Measurements from ENCODE around the gene OSCP1. TPM values are rescaled to one million over a fixed set of nuclear protein-coding genes. Genes with fewer than 3 reads are reported as not detected.
A peak's percentile ranks its signal among the peaks of the same experiment; 100 is the strongest.

OSCP1 gene
- total and polyA plus RNA-seq, 2 experiments from 2014 or later: 2.2 to 2.6 TPM

DNA sequence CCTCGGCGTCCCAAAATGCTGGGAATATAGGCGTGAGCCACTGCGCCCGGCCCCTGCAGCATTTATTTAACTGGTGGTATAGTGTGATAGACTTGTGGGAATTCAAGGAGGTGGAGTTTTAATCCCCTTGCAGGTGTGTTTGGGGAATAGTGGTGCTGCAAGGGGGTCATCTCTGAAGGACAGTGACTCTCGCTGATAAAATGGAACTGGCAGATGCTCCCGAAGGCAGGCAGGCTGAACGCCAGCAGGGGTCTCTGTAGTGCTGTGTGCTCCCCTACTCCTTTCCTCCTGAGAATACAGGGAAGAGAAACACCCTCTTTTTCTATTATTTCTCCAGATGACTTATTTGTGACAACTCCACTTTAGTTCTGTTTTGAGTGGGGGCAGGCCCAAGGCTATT, 4.0 kb downstream of the OSCP1 start:
- Mint-ChIP-seq H3K27ac (0 out of 2 replicates have a peak overlapping the region, but pooled peaks have one; percentile 3), H3K36me3 (ENCODE audit: low read depth) (no peaks in the 10 kb centered on the region; the same call in 2 of the 3 replicates), H3K27me3 (ENCODE audit: insufficient read depth, low read depth, poor library complexity) (peaks cover 9% of the 10 kb centered on the region), H3K4me3 (no peak overlapping the region), H3K9me3 (no peaks in the 10 kb centered on the region), H3K4me1 (peaks cover 13% of the 10 kb centered on the region)
- Histone ChIP-seq H4K20me1 (replicated peaks; ENCODE audit: insufficient read depth) (no peaks in the 10 kb centered on the region), H2AFZ (no peak overlapping the region; the same call in 1 of the 2 replicates), H3K36me3 (ENCODE audit: insufficient read depth) (no peaks in the 10 kb centered on the region), H3K4me1 (ENCODE audit: insufficient read depth) (peaks cover under 1% of the 10 kb centered on the region; the same call in 1 of the 2 replicates), H3K9me2 (ENCODE audit: insufficient read depth) (no peaks in the 10 kb centered on the region), H3K27ac (ENCODE audit: low read depth) (no peak overlapping the region), H3K79me2 (replicated peaks; ENCODE audit: insufficient read depth) (no peaks in the 10 kb centered on the region), H3K4me2 (no peak overlapping the region), H3K27me3 (ENCODE audit: insufficient read depth) (no peaks in the 10 kb centered on the region), H3F3A (replicated peaks; ENCODE audit: low read depth) (no peaks in the 10 kb centered on the region), H3K4me3 (no peak overlapping the region)
- DNase-seq (ENCODE audit: low spot score): peak; percentile 86
- TF ChIP-seq NANOG (IDR thresholded peaks at IDR 0.05; ENCODE audit: borderline replicate concordance): no peak
- TF ChIP-seq, protein P1, sequence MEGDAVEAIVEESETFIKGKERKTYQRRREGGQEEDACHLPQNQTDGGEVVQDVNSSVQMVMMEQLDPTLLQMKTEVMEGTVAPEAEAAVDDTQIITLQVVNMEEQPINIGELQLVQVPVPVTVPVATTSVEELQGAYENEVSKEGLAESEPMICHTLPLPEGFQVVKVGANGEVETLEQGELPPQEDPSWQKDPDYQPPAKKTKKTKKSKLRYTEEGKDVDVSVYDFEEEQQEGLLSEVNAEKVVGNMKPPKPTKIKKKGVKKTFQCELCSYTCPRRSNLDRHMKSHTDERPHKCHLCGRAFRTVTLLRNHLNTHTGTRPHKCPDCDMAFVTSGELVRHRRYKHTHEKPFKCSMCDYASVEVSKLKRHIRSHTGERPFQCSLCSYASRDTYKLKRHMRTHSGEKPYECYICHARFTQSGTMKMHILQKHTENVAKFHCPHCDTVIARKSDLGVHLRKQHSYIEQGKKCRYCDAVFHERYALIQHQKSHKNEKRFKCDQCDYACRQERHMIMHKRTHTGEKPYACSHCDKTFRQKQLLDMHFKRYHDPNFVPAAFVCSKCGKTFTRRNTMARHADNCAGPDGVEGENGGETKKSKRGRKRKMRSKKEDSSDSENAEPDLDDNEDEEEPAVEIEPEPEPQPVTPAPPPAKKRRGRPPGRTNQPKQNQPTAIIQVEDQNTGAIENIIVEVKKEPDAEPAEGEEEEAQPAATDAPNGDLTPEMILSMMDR (conservative IDR thresholded peaks at IDR 0.05; ENCODE audit: low read depth in 2 of 2): peak; percentile 73 to 86
- peak; percentile 38 for ATAC-seq

DNA sequence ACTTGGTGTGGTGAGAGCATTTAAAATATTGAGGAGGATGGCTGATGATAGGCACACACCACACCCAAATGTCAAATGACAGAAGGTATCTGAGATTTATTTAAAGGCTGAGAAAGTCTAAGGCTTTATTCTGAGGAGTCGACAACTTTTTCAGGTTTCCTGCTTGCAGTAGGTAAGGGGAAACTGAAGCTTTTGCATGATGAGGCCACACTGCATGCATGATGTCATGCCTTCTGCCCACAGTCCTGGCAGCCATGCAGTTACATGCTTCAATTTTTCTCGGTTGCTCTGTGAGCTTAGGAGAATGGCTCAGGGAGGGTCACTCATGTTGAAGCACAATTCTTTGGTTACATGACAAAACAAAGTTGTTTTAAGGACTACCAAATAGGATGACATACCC, 7.0 kb downstream of the OSCP1 start:
- Mint-ChIP-seq H3K27me3 (ENCODE audit: insufficient read depth, low read depth, poor library complexity) (peaks cover 4% of the 10 kb centered on the region), H3K4me1 (peaks cover 22% of the 10 kb centered on the region; the same call in 2 of the 3 replicates), H3K4me3 (no peak overlapping the region), H3K27ac (no peak overlapping the region), H3K9me3 (no peaks in the 10 kb centered on the region), H3K36me3 (ENCODE audit: low read depth) (no peaks in the 10 kb centered on the region)
- H3K4me3 ChIP-seq: no peak overlapping the region
- H3K4me1 ChIP-seq (ENCODE audit: insufficient read depth): peaks cover 14% of the 10 kb centered on the region
- no peaks in the 10 kb centered on the region for H3F3A ChIP-seq (replicated peaks; ENCODE audit: low read depth)
- no peak overlapping the region for H3K27ac ChIP-seq (ENCODE audit: low read depth)
- DNase-seq (ENCODE audit: low spot score) (no peak), ATAC-seq (no peak)
- no peaks in the 10 kb centered on the region for H3K27me3 ChIP-seq (ENCODE audit: insufficient read depth)
- no peak overlapping the region for H3K4me2 ChIP-seq
- no peaks in the 10 kb centered on the region for H3K79me2 ChIP-seq (replicated peaks; ENCODE audit: insufficient read depth)
- no peak overlapping the region for H2AFZ ChIP-seq
- H3K36me3 ChIP-seq (ENCODE audit: insufficient read depth): no peaks in the 10 kb centered on the region
- H4K20me1 ChIP-seq (replicated peaks; ENCODE audit: insufficient read depth): no peaks in the 10 kb centered on the region
- no peaks in the 10 kb centered on the region for H3K9me2 ChIP-seq (ENCODE audit: insufficient read depth)
- TF ChIP-seq, protein P2, sequence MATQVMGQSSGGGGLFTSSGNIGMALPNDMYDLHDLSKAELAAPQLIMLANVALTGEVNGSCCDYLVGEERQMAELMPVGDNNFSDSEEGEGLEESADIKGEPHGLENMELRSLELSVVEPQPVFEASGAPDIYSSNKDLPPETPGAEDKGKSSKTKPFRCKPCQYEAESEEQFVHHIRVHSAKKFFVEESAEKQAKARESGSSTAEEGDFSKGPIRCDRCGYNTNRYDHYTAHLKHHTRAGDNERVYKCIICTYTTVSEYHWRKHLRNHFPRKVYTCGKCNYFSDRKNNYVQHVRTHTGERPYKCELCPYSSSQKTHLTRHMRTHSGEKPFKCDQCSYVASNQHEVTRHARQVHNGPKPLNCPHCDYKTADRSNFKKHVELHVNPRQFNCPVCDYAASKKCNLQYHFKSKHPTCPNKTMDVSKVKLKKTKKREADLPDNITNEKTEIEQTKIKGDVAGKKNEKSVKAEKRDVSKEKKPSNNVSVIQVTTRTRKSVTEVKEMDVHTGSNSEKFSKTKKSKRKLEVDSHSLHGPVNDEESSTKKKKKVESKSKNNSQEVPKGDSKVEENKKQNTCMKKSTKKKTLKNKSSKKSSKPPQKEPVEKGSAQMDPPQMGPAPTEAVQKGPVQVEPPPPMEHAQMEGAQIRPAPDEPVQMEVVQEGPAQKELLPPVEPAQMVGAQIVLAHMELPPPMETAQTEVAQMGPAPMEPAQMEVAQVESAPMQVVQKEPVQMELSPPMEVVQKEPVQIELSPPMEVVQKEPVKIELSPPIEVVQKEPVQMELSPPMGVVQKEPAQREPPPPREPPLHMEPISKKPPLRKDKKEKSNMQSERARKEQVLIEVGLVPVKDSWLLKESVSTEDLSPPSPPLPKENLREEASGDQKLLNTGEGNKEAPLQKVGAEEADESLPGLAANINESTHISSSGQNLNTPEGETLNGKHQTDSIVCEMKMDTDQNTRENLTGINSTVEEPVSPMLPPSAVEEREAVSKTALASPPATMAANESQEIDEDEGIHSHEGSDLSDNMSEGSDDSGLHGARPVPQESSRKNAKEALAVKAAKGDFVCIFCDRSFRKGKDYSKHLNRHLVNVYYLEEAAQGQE (IDR thresholded peaks at IDR 0.05; ENCODE audit: unreplicated experiment): no peak
- no peak for TF ChIP-seq EZH2phosphoT487 (IDR thresholded peaks at IDR 0.05; ENCODE audit: unreplicated experiment)
- TF ChIP-seq POLR2AphosphoS5 (IDR thresholded peaks at IDR 0.05; ENCODE audit: low read depth): no peak
- TF ChIP-seq, protein P1 (conservative IDR thresholded peaks at IDR 0.05; ENCODE audit: low read depth in 2 of 2): no peak
- TF ChIP-seq NANOG (IDR thresholded peaks at IDR 0.05; ENCODE audit: borderline replicate concordance): no peak
- TF ChIP-seq ZNF331 (CRISPR knock-in tag; IDR thresholded peaks at IDR 0.05; ENCODE audit: low read depth): no peak
- TF ChIP-seq CREB1 (CRISPR knock-in tag; IDR thresholded peaks at IDR 0.05; ENCODE audit: low read depth): no peak
